ENCODE results near the gene ASXL3. TPM values are rescaled to one million over a fixed set of nuclear protein-coding genes. Genes with fewer than 3 reads are reported as not detected.

ASXL3 gene
- total and polyA plus RNA-seq, 10 of the 15 experiments (the other 5 are each of a cell fraction or from before 2014, with no cell fraction given), result 0.15 TPM; not detected in 9

GRCh38 chr18:33580546-33580945, 2.5 kb downstream of the ASXL3 start (continued):
- TF ChIP-seq PRDM15 (CRISPR knock-in tag; IDR thresholded peaks at IDR 0.05) (no peak), ZNF207 (IDR thresholded peaks at IDR 0.05; ENCODE audit: borderline replicate concordance) (no peak), SUPT20H (IDR thresholded peaks at IDR 0.05; ENCODE audit: borderline replicate concordance, control insufficient read depth, low read depth, low read length) (no peak), SREBF2 (IDR thresholded peaks at IDR 0.05; ENCODE audit: low read length) (no peak), ZBTB11 (CRISPR knock-in tag; IDR thresholded peaks at IDR 0.05) (no peak), RCOR1 (conservative IDR thresholded peaks at IDR 0.05; ENCODE audit: low read depth, low read length) (no peak), ZBED1 (IDR thresholded peaks at IDR 0.05; ENCODE audit: borderline replicate concordance) (no peak), ZNF622 (IDR thresholded peaks at IDR 0.05) (no peak), ZNF24 (IDR thresholded peaks at IDR 0.05) (no peak), REST (IDR thresholded peaks at IDR 0.05; ENCODE audit: low read depth, low read length) (no peak), CBX5 (IDR thresholded peaks at IDR 0.05; ENCODE audit: low read depth) (no peak), KAT2A (conservative IDR thresholded peaks at IDR 0.05; ENCODE audit: control insufficient read depth, low read depth, low read length) (no peak), TCF3 (IDR thresholded peaks at IDR 0.05; ENCODE audit: borderline replicate concordance, insufficient read depth, low read depth, low read length) (no peak)

Data from GM12878 (cell line).